SU-DHL-6 (cell line): ENCODE data around the gene SLC7A7.

Source experiments
- EZH2phosphoT487 ChIP-seq: fragments of 200-600 bp; sonication (generic), shearing (Covaris generic); conservative IDR thresholded peaks from 2 replicates; pipeline ENCODE4 v1.6.1; 2018; ENCODE audit warnings: mild to moderate bottlenecking, antibody characterized with exemption, low read length, moderate library complexity, mixed read lengths
- TF ChIP-seq, protein P1 (sequence below): fragments of 200-600 bp; sonication (generic); IDR thresholded peaks from one replicate; pipeline ENCODE4 v1.5.1; 2017; ENCODE audit warnings: antibody characterized with exemption, mild to moderate bottlenecking, low read length, moderate library complexity; ENCODE audit not compliant: insufficient read depth, poor library complexity, severe bottlenecking

GRCh38 chr14:22786685-22787084 is 28.6 kb downstream of the SLC7A7 start:
- TF ChIP-seq, protein P1, sequence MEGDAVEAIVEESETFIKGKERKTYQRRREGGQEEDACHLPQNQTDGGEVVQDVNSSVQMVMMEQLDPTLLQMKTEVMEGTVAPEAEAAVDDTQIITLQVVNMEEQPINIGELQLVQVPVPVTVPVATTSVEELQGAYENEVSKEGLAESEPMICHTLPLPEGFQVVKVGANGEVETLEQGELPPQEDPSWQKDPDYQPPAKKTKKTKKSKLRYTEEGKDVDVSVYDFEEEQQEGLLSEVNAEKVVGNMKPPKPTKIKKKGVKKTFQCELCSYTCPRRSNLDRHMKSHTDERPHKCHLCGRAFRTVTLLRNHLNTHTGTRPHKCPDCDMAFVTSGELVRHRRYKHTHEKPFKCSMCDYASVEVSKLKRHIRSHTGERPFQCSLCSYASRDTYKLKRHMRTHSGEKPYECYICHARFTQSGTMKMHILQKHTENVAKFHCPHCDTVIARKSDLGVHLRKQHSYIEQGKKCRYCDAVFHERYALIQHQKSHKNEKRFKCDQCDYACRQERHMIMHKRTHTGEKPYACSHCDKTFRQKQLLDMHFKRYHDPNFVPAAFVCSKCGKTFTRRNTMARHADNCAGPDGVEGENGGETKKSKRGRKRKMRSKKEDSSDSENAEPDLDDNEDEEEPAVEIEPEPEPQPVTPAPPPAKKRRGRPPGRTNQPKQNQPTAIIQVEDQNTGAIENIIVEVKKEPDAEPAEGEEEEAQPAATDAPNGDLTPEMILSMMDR, result no peak
- TF ChIP-seq EZH2phosphoT487, result no peak
